SK-N-SH (cell line): Measurements from ENCODE around the gene ABCC4.

Experiments used
- EZH2phosphoT487 ChIP-seq: fragments of 200-600 bp; sonication (generic); IDR thresholded peaks from 2 replicates; pipeline ENCODE4 v1.6.1; 2017; ENCODE audit warnings: low read depth, mixed run types, mild to moderate bottlenecking, antibody characterized with exemption, moderate library complexity, borderline replicate concordance
- MAX ChIP-seq: IDR thresholded peaks from 2 replicates; pipeline ENCODE4 v1.4.0; 2012; ENCODE audit warnings: low read depth
- MEF2A ChIP-seq: IDR thresholded peaks from 2 replicates; pipeline ENCODE4 v1.4.0; 2012; ENCODE audit warnings: low read depth, borderline replicate concordance
- NRF1 ChIP-seq: IDR thresholded peaks from 2 replicates; pipeline ENCODE4 v1.6.1; 2012; ENCODE audit warnings: low read depth, mild to moderate bottlenecking, low read length
- POLR2AphosphoS5 ChIP-seq: IDR thresholded peaks from 2 replicates; pipeline ENCODE4 v1.6.1; 2012; ENCODE audit warnings: low read depth, low read length
- RAD21 ChIP-seq: IDR thresholded peaks from 2 replicates; pipeline ENCODE4 v1.6.1; 2012; ENCODE audit warnings: mild to moderate bottlenecking, low read length
- REST ChIP-seq: IDR thresholded peaks from 2 replicates; pipeline ENCODE4 v1.6.1; 2012; ENCODE audit warnings: mild to moderate bottlenecking, low read depth, low read length, moderate library complexity
- RFX5 ChIP-seq: IDR thresholded peaks from 2 replicates; pipeline ENCODE4 v1.6.1; 2012; ENCODE audit warnings: mild to moderate bottlenecking, improper control_type of control experiment, low read length
- RXRA ChIP-seq: IDR thresholded peaks from 2 replicates; pipeline ENCODE4 v1.4.0; 2012; ENCODE audit warnings: low read depth, mild to moderate bottlenecking, borderline replicate concordance
- SMC3 ChIP-seq: IDR thresholded peaks from 2 replicates; pipeline ENCODE4 v1.6.1; 2012; ENCODE audit warnings: low read depth, low read length, improper control_type of control experiment
- TAF1 ChIP-seq: IDR thresholded peaks from 2 replicates; pipeline ENCODE4 v1.6.1; 2012; ENCODE audit warnings: low read depth, mild to moderate bottlenecking, low read length, moderate library complexity, borderline replicate concordance
- USF2 ChIP-seq: fragments of 150-350 bp; IDR thresholded peaks from 2 replicates; pipeline ENCODE4 v1.6.1; 2017; ENCODE audit warnings: antibody characterized with exemption, low read length, low read depth, borderline replicate concordance
- YY1 ChIP-seq: IDR thresholded peaks from 2 replicates; pipeline ENCODE4 v1.4.0; 2012; ENCODE audit warnings: low read depth, mild to moderate bottlenecking
- TF ChIP-seq, protein P1 (sequence below): fragments of 200-600 bp; sonication (generic); IDR thresholded peaks from 2 replicates; pipeline ENCODE4 v1.6.1; 2017; ENCODE audit warnings: antibody characterized with exemption, mild to moderate bottlenecking, moderate library complexity

GRCh38 chr13:95168191-95168590 lies 133.1 kb downstream of the ABCC4 start:
- TF ChIP-seq TAF1 (no peak), NRF1 (no peak), RXRA (no peak), SMC3 (no peak), RAD21 (no peak), YY1 (no peak), USF2 (no peak), REST (no peak), POLR2AphosphoS5 (no peak), MAX (no peak), EZH2phosphoT487 (no peak), MEF2A (no peak), RFX5 (no peak)
- TF ChIP-seq, protein P1, sequence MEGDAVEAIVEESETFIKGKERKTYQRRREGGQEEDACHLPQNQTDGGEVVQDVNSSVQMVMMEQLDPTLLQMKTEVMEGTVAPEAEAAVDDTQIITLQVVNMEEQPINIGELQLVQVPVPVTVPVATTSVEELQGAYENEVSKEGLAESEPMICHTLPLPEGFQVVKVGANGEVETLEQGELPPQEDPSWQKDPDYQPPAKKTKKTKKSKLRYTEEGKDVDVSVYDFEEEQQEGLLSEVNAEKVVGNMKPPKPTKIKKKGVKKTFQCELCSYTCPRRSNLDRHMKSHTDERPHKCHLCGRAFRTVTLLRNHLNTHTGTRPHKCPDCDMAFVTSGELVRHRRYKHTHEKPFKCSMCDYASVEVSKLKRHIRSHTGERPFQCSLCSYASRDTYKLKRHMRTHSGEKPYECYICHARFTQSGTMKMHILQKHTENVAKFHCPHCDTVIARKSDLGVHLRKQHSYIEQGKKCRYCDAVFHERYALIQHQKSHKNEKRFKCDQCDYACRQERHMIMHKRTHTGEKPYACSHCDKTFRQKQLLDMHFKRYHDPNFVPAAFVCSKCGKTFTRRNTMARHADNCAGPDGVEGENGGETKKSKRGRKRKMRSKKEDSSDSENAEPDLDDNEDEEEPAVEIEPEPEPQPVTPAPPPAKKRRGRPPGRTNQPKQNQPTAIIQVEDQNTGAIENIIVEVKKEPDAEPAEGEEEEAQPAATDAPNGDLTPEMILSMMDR, result no peak
